Vagina (tissue), 2 donors: Measurements from ENCODE around the gene DYTN. TPM values are rescaled to one million over a fixed set of nuclear protein-coding genes. Genes with fewer than 3 reads are reported as not detected.

Source experiments
- DNase-seq, 2 donors: peaks; one replicate each; pipeline ENCODE4 v3.0.0-alpha.2; 2017; ENCODE audit errors: extremely low spot score in 2 of 2
- H3K27ac ChIP-seq: fragments of 200-600 bp; sonication (generic); one replicate; pipeline ENCODE4 v1.5.1; 2019
- H3K27me3 ChIP-seq: fragments of 200-600 bp; sonication (generic); one replicate; pipeline ENCODE4 v1.5.1; 2019
- H3K36me3 ChIP-seq, 2 donors: fragments of 200-600 bp; sonication (generic); one replicate each; pipeline ENCODE4 v1.5.1; 2017 to 2019
- H3K4me1 ChIP-seq: fragments of 200-600 bp; sonication (generic); one replicate; pipeline ENCODE4 v1.5.1; 2019
- H3K4me3 ChIP-seq, 2 donors: fragments of 200-600 bp; sonication (generic); 1 replicate in 1 of 2; 2 replicates in 1 of 2; pipeline ENCODE4 v1.5.1; 2016 to 2019
- H3K9me3 ChIP-seq: fragments of 200-600 bp; sonication (generic); one replicate; pipeline ENCODE4 v1.5.1; 2019
- CTCF ChIP-seq, 3 experiments: fragments of 450-650 bp in 2 of 3; fragments of 200-600 bp in 1 of 3; sonication (generic) in 1 of 3; IDR thresholded peaks; one replicate each; pipeline ENCODE4 v1.5.1; 2017 to 2019; ENCODE audit warnings: antibody characterized with exemption in 3 of 3, mild to moderate bottlenecking in 2 of 3, moderate library complexity in 2 of 3
- POLR2A ChIP-seq, 2 donors: fragments of 450-650 bp; IDR thresholded peaks; one replicate each; pipeline ENCODE4 v1.6.1; 2017; ENCODE audit warnings: antibody characterized with exemption in 2 of 2, mild to moderate bottlenecking in 2 of 2, moderate library complexity in 2 of 2
- POLR2AphosphoS5 ChIP-seq, 2 donors: sonication (generic); formaldehyde crosslinking; IDR thresholded peaks; one replicate each; pipeline ENCODE4 v1.9.0; 2017; ENCODE audit warnings: antibody characterized with exemption in 2 of 2, mild to moderate bottlenecking in 2 of 2, low read depth in 1 of 2; ENCODE audit not compliant: insufficient read depth in 1 of 2
- intact Hi-C: fragments of 100-400 bp; cut with DNase I; formaldehyde crosslinking; loops from one replicate; pipeline ENCODE4 v1.15.1; 2023
- total RNA-seq: library from RNA; depleted of rRNA; stranded (reverse); fragments of >200 nt; gene quantifications from one replicate; pipeline ENCODE4 v1.2.3, GENCODE V29; 2016

DYTN gene
- total RNA-seq, 1 donor from 2014 or later = not detected

- Histone ChIP-seq H3K4me1 (no peaks in the 10 kb centered on the region), H3K4me3 (no peak overlapping the region), H3K27me3 (no peaks in the 10 kb centered on the region), H3K9me3 (no peaks in the 10 kb centered on the region), H3K27ac (no peak overlapping the region), H3K36me3 (no peaks in the 10 kb centered on the region)
- DNase-seq = no peak
- TF ChIP-seq POLR2A (IDR thresholded peaks at IDR 0.05) = no peak
- intact Hi-C loops = no loop called here
Observed at GRCh38 chr2:206756816-206757215, 38.6 kb upstream of the DYTN start.

DNA sequence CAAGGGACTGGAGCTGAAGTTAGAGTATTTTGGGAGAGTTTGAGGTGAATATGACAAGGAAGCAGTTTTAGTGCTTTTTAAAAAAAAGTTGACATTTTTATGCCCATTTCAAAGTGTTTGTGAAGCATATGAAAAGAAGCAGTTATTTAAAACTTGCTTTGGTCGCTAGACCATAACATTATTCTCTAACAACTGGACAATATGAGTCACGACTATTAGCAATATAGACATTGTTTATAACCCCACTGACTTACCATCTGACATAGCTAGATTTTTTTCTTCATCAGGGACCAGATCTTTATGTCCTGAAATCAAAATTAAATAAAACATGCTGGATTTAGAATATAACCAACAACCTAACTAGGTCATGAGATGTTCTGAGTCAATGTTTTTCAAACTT, 22.6 kb upstream of the DYTN start:
- Histone ChIP-seq H3K36me3 (no peaks in the 10 kb centered on the region), H3K27ac (no peak overlapping the region), H3K4me3 (no peak overlapping the region), H3K4me1 (no peaks in the 10 kb centered on the region), H3K27me3 (no peaks in the 10 kb centered on the region), H3K9me3 (no peaks in the 10 kb centered on the region)
- intact Hi-C loops = no loop called here
- no peak for TF ChIP-seq POLR2AphosphoS5 (IDR thresholded peaks at IDR 0.05; ENCODE audit: insufficient read depth in 1 of 2, low read depth in 1 of 2)
- no peak for TF ChIP-seq POLR2A (IDR thresholded peaks at IDR 0.05)
- no peak for DNase-seq

DNA sequence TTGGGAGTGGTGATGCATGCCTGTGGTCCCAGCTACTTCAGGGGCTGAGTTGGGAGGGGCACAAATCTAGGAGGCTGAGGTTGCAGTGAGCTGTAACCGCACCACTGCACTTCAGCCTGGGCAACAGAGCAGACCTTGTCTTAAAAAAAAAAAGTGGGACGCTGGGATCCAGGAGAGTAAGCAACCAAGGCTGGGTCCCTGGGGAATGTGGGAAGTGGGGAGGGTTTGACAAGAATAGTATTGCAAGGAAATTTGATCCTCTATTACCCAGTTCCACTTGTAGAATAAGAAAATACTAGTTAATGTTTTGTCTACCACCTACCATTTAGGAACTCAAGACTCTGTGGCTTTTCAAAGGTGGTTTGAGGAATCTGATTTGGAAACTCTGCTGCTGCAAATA, 21.1 kb upstream of the DYTN start:
- Histone ChIP-seq H3K4me3 (no peak overlapping the region), H3K9me3 (no peaks in the 10 kb centered on the region), H3K27ac (no peak overlapping the region), H3K27me3 (no peaks in the 10 kb centered on the region), H3K4me1 (no peaks in the 10 kb centered on the region), H3K36me3 (no peaks in the 10 kb centered on the region)
- no peak for DNase-seq
- no peak for TF ChIP-seq POLR2A (IDR thresholded peaks at IDR 0.05)
- TF ChIP-seq POLR2AphosphoS5 (IDR thresholded peaks at IDR 0.05; ENCODE audit: insufficient read depth in 1 of 2, low read depth in 1 of 2) = no peak
- intact Hi-C loops = no loop called here

DNA sequence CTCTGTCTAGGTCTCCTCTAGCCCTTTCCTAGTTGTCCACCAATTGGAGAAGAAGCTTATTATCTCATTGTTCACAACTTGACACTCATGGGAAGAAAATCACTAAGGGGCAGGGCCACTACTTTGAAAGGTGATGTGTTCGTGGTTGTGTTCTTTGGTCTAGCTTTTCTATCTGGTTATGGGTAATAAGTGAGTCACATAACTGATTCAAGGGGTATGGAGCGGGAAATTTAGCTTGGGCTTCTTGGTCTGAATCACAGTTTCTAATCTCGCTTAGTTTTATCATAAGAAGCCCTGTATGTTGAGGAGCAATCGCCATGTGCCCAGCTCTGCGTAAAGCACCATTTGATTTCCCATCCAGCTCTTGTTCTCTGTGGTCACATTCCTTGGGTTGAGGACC, 18.7 kb upstream of the DYTN start:
- Histone ChIP-seq H3K4me1 (no peaks in the 10 kb centered on the region), H3K9me3 (no peaks in the 10 kb centered on the region), H3K36me3 (no peaks in the 10 kb centered on the region), H3K27me3 (no peaks in the 10 kb centered on the region), H3K4me3 (no peak overlapping the region), H3K27ac (no peak overlapping the region)
- TF ChIP-seq CTCF (IDR thresholded peaks at IDR 0.05) (no peak), POLR2AphosphoS5 (IDR thresholded peaks at IDR 0.05; ENCODE audit: insufficient read depth in 1 of 2, low read depth in 1 of 2) (no peak), POLR2A (IDR thresholded peaks at IDR 0.05) (no peak)
- intact Hi-C loops = no loop called here
- DNase-seq = no peak

DNA sequence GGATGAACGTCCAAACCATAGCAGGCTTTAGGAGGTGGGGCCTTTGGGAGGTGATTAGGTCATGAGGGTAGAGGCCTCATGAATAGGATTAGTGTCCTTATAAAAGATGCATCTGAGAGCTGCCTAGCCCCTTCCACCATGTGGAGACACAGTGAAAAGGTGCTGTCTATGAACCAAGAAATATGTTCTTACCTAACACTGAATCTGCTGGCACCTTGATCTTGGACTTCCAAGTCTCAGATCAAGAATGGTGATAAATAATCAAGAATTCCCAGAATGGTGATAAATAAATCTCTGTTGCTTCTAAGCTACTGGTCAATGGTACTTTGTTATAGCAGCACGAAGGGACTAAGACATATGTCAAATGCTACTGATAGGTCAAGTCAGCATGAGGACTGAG, 15.1 kb upstream of the DYTN start:
- Histone ChIP-seq H3K4me1 (no peaks in the 10 kb centered on the region), H3K4me3 (no peak overlapping the region), H3K36me3 (no peaks in the 10 kb centered on the region), H3K27me3 (no peaks in the 10 kb centered on the region), H3K9me3 (no peaks in the 10 kb centered on the region), H3K27ac (no peak overlapping the region)
- intact Hi-C loops = no loop called here
- no peak for DNase-seq
- TF ChIP-seq POLR2A (IDR thresholded peaks at IDR 0.05) (no peak), CTCF (IDR thresholded peaks at IDR 0.05) (no peak), POLR2AphosphoS5 (IDR thresholded peaks at IDR 0.05; ENCODE audit: insufficient read depth in 1 of 2, low read depth in 1 of 2) (no peak)

- no peak for TF ChIP-seq CTCF (IDR thresholded peaks at IDR 0.05)
- no peak for TF ChIP-seq POLR2A (IDR thresholded peaks at IDR 0.05)
- TF ChIP-seq POLR2AphosphoS5 (IDR thresholded peaks at IDR 0.05; ENCODE audit: insufficient read depth in 1 of 2, low read depth in 1 of 2) = no peak
- H3K4me3 ChIP-seq = no peak overlapping the region
- no peaks in the 10 kb centered on the region for H3K27me3 ChIP-seq
- H3K9me3 ChIP-seq = no peaks in the 10 kb centered on the region
- H3K27ac ChIP-seq = no peak overlapping the region
- no peaks in the 10 kb centered on the region for H3K4me1 ChIP-seq
- H3K36me3 ChIP-seq = no peaks in the 10 kb centered on the region
- intact Hi-C loops = no loop called here
- DNase-seq = no peak
Observed at GRCh38 chr2:206728277-206729199, 10.3 kb upstream of the DYTN start.
